ENCODE results near the gene PLXNA2.

PLXNA2 gene

GRCh38 chr1:208108213-208108608 lies 136.0 kb downstream of the PLXNA2 start:
- no peak for DNase-seq

GRCh38 chr1:208107425-208108212 lies 136.6 kb downstream of the PLXNA2 start:
- DNase-seq, result no peak

GRCh38 chr1:208106218-208106617 lies 138.0 kb downstream of the PLXNA2 start:
- DNase-seq, result no peak

- DNase-seq, result no peak
Measured at GRCh38 chr1:208105756-208106155, 138.4 kb downstream of the PLXNA2 start.

DNA sequence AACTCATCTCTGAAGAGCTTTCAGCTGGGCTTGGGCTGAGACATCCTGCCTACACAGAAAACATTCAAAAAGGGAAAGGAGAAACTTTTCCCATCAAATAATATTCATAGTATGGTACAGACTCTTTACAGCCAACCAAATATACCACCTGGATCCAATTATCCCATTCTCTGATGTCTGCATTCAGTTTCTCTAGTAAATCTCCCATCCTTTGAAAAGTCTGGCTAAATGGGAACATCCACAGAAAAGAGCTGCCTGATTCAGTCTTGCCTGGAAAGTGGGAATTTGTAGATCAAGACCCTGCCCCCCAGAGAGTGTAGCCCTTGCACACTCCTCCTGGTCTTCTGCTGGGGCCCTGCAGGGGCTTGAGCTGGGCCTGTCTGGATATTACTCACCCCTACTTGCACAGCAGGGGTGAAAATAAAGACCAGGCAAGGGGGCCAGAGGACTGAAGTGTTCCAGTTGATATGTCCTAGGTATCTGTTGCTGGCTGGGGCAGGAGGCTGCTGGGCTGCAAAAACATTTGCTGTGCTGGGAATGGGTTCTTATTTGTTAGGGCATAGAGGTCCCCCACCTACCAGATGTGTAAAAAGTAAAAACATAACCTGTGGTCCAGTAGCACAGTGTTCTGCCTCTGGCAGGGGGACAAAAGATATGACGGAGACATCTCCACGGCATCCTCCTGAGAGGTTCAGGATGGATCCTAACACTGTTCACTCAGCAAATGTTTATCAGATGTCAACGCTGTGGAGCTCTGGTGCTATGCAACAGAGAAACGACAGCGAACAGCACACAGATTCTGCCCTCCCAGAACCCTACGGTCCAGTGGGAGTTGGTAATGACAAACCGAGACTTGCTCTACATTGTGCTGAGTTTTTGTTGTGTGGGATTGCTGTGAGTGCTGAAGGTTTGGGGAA lies 140.3 kb downstream of the PLXNA2 start:
- no peak for DNase-seq

GRCh38 chr1:208101661-208102431 lies 142.3 kb downstream of the PLXNA2 start:
- no peak for DNase-seq

- no peak for DNase-seq
Measured at GRCh38 chr1:208100906-208101305, 143.3 kb downstream of the PLXNA2 start.

GRCh38 chr1:208100106-208100505 lies 144.1 kb downstream of the PLXNA2 start:
- no peak for DNase-seq

- DNase-seq, result no peak
Measured at GRCh38 chr1:208098773-208099172, 145.4 kb downstream of the PLXNA2 start.

DNA sequence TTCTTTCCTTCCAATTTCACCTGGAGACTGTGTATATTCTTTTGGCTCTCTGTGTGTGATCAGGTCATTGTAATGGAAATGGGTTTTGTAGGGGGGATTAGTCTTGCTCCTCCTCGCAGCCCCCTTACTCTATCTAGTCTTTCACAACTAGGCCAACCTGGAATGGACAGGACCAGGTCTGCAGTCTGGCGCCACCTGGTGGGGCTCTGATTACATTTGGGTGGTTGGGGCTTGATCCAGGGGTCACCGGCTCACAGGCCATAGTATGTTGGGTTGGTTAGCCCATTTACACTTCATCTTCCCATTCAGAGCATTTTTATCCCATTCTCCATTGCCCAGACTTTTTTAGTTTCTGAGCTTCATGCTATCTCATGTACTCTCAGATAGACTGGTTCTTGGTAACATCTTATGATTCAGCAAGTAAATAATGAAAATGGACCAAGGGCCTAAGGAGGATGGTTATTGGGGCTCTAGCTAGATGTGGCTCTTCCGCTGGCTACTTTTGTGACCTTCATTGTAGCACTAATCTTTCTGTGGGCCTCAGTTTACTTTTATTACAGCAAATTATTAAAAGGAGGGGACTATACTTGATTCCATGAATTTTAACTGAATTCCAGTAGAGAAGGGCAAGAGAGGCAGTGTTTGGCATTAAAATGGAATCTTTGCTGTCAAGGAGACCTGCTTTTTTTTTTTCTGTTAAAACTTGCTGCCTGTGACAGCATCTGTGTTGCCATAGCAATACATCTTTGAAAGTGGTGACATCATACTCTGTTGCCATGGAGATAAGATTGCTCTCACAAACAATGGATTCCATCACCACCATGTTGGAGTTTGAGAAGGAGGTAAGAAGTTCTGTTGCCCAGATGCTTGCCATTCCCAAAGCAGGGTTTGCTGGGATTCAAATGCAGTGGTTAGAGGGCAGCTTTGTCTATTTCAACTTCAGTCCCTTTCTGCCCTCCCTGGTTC lies 150.1 kb downstream of the PLXNA2 start:
- peak; percentile 38 for DNase-seq

- no peak for DNase-seq
Measured at GRCh38 chr1:208093046-208093445, 151.1 kb downstream of the PLXNA2 start.

DNA sequence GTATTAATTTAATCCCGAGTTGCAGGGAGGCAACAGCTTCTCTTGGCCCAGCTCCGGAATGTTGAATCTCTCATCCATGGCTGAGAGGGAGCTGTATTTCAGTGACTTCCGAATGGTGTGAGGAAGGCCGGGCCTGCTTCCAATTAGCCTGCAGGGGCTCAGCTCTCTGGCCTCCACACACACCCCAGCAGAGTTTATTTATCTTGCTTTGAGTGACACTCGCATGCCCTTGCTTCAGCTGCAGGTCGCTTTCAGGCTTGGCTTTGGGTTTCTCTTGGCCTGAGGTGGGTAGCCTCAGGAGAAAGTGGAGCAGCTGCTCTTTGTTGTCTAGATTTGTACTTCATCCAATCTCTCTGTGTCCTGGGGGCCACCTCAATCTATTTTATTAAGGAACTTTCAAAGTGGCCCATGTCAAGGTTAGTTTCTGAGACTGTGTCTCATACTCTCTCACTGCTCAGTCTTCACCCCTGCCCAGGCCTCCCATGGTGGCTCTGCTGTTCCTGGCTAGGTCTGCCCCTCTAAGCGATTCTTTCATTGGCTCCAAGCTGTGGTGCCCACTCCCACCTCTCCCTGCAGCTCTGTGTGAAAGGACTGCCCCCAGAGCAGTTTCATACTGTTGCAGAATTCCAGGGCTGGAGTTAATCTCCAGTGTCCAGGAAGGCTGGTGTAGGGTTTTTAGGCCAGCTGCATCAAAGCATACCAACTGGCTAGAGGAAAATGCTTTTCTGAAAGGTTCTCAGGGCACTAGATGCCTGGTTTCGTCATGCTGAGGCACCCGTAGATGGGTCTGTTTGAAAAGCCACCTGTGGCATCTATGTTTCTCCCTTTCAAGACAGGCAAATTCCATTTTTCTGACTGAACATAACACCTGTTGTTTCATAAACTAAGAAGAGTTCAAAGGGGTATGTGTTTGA lies 153.5 kb downstream of the PLXNA2 start:
- DNase-seq, result no peak

DNA sequence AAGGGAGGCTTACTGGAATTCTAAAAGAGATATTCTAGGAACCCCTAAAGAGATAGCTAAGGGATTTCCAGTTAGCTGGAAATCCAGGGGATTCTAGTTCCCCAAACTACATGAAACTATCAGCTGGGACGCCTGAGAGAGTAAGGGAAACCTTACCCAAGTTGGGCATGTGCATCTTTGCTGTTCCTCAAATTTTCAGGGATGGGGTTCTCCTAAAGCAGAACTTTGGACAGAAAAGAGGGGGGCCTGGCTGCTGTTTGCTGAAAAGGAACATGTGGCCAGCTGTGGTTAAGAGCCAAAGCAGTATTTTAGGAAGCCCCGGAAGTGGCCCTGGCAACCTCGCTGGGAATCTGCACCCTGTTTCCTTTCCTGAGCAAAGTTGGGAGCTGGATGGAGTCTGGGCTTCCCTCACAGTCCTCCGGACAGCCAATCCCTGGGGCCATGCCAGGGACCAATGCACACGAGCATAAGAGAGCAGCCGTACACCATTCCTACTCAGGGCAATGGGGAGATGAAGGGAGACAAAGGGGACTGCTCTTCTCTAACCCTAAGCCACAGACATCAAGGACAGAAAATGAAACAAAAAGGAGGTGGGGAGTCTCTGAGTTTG lies 154.3 kb downstream of the PLXNA2 start:
- DNase-seq, result no peak

DNA sequence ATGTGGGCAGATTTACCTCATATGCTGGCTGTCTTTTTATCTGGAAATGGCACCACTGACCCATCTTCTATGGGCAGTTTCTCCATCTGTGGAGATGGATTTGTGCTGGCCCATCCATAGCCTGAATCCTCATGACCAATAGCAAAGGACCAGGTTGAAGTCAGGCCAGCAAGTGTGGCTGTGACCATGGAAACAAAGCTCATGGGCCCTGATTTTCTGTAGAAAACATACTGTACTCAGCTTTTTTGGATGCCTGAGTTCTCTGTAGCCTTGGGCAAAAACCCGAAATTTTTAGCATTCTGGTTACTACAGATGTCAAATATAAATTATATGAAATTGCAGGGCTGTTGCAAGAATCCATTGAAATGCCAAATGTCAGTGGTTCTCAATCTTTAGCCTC lies 155.0 kb downstream of the PLXNA2 start:
- no peak for DNase-seq

GRCh38 chr1:208088319-208088718 lies 155.9 kb downstream of the PLXNA2 start:
- DNase-seq, result no peak

- DNase-seq, result no peak
Measured at GRCh38 chr1:208085655-208086515, 158.3 kb downstream of the PLXNA2 start.

- DNase-seq, result no peak
Measured at GRCh38 chr1:208084764-208085163, 159.4 kb downstream of the PLXNA2 start.

DNA sequence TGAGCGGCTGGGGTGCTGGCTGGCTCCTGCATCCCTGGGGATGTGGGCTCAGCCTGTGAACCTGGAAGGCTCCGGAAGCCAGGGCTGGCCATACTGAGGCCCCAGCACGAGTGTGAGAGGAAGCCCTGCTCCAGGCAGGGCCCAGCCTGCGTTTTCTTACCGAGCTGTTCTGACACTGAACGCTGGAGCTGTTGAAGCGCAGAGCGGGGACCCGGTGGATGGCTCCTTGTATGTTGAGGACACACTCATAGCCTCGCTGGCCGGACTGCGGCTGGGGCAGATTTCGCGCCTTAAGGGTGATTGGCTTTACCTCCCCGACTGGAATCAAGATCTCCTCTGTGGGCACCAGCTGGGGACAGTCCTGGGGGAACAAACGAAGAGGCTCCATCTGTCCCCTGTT lies 160.0 kb downstream of the PLXNA2 start:
- no peak for DNase-seq

GRCh38 chr1:208083715-208084085 lies 160.5 kb downstream of the PLXNA2 start:
- DNase-seq, result no peak
